ENCODE measurements around the gene DOC2B.

Gene DOC2B

DNA sequence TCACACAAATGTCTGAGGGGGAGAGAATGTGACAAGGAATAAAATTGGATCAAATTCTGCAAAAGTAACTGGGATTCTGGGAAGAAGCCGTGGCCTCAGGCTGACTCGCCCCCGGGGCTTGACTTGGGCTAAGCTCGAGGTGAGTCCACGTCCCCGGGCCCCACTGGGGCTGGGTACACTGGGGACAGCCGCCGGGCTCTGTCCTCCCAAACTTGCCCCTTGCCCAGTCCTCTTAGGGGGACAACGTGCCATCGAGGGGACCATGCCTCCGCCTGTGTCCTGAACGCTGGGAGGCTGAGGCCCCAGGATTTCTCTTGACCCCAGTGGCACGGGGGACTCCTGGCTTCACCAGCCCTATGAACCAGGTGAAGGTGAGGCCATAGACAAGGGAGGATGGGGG, 21.1 kb downstream of the DOC2B start:
- DNase-seq, result no peak

DNA sequence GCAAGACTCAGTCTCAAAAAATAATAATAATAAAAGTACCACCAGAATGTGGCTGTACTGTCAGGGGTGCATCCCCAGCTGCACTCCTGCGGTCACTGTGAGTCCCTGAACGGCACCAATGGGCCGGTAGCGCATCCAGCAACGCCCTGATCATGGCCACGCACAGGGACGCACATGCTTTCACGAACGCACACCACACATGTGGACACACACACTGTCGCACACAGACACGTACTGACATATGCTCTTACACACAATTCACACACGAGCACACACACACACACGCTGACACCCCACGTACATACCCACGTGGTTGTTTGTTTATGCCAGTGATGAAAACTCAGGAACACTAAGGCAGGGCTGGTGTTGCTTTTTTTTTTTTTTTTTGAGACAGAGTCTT, 21.8 kb downstream of the DOC2B start:
- no peak for DNase-seq

DNA sequence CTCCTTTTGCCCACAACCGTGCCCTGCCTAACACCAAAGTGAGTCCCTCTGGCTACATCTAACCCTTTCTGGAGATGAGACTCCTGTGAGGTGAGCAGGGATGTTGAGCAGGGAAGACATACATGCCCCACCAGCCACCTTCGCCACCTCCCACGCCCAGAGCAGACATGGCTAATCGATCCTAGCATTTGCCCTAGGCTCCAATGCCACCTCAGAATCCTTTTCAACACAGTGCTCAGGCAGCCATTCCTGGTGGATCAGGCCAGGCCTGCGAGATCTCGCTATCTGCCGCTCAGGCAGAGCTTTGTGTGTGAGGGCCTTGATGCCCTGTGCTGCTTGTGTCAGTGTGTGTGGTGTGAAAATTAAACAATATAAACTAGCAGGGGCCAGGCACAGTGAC, 23.1 kb downstream of the DOC2B start:
- DNase-seq, result no peak

DNA sequence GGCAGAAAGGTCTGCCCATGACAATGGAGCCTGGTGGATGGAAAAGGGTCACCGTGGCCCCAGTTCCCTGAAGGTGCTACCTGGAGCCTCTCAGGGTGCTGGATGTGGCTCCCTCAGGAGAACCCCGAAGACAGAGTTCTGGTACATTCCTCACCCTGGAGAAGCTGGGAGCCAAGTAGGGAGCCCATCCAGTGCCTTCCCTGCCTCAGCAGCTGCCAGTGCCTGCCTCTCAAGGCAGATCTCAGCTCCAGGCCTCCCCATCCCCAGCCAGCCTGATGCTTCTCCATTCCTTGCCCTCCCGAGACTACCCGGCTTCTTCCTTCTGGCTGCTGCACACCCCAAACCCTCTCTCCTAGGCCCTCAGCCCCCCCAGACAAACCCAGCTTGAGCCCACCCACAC, 23.5 kb downstream of the DOC2B start:
- DNase-seq, result no peak

DNA sequence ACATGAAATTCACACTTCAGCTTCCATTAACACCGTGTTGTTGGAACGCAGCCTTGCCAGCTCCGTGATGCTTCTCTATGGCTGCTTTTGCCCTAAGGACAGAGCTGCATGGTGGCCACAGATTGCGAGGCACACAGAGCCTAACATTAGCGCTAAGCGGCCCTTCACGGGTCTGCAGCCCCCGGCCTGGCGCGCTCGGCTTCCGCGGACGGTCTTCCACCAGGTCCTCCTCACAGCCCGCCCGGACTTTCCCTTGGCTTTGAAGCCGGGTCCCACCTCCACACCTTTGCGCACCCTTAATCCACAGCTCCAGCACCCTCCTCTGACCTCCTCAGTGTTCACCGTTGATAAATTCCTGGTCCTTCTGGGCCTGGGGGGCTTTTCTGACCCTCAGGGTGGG, 24.5 kb downstream of the DOC2B start:
- no peak for DNase-seq

DNA sequence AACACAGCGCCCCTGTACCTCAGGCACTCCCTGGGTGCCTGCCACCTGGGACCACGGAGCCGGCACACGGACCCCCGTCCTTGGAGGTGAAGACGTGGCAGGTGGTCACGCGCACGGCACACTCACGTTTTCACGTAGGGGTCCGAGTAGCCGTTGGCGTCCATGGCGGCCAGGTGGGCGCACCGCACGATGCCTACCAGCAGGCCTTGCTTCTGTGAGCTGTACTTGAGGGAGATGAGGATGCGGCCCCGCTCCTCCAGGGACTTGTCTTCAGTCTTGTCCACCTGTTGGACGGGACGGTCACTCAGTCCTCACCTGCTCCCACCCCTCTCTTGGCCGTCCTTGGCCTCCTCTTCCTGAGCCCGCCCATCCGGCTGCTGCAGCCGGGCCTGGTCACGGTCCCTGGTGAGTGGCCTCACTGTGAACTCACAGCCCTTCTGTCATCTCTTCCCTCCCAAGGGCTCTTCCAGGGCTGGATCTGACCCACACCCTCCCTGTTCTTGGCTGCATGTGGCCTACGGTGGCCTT, 25.3 kb downstream of the DOC2B start:
- DNase-seq, result no peak

DNA sequence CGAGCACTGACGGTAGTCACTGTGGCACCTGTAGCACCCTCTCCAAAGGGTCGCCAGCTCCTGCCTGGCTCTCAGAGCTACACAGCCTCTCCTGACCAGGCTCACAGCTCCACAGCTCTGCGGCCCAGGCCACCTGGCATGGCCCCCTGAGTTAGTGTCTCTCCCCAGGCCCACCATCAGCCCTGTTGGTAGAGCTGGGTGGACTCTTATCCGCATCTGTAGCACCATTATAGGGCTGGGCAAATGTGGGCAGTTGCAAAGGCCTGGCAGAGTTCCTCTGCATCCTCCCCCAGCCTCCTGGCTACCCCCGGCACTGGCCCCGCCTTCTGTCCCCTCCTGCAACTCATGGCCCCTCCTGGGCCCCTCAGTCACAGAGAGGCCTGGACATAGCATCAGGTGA, 25.9 kb downstream of the DOC2B start:
- no peak for DNase-seq

DNA sequence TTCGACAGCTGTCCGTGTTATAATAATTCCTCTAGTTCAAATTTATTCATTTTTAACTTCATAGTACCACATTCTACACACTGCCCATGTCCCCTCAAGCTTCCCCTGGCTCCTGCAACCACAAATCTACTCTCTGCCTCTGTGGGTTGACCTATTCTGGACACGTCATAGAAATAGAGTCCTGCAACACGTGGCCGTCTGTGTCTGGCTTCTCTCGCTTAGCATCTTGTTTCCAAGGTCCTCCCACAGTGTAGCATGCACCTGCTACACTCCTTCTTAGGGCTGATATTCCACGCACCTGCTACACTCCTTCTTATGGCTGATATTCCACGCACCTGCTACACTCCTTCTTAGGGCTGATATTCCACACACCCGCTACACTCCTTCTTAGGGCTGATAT, 27.6 kb downstream of the DOC2B start:
- no peak for DNase-seq

DNA sequence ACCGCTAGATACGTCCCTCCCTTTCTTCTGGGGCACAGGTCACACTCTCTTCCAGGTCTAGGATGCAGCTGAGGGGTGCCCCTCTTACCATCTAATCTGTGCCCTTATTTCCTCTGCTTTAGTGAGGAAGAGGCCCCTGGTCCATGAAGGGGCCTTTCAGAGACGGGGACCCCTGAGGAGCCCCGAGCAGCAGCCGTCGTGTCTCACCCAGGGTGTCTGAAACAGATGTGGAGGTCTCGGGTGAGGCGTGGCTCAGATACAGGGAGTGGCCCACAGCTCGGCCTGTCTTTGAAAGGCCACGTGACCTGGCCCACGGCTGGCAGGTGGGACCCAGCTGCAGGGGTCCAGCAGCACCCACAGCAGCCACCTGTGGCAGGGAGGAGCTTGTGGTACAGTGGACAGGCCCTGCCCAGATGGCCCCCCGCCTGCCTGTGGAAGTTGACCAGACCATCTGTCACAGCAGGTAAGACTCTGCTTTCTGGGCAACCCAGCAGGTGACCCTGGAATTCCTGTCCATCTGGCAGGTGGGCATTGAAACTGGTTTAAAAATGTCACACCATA, 28.5 kb downstream of the DOC2B start:
- no peak for DNase-seq

DNA sequence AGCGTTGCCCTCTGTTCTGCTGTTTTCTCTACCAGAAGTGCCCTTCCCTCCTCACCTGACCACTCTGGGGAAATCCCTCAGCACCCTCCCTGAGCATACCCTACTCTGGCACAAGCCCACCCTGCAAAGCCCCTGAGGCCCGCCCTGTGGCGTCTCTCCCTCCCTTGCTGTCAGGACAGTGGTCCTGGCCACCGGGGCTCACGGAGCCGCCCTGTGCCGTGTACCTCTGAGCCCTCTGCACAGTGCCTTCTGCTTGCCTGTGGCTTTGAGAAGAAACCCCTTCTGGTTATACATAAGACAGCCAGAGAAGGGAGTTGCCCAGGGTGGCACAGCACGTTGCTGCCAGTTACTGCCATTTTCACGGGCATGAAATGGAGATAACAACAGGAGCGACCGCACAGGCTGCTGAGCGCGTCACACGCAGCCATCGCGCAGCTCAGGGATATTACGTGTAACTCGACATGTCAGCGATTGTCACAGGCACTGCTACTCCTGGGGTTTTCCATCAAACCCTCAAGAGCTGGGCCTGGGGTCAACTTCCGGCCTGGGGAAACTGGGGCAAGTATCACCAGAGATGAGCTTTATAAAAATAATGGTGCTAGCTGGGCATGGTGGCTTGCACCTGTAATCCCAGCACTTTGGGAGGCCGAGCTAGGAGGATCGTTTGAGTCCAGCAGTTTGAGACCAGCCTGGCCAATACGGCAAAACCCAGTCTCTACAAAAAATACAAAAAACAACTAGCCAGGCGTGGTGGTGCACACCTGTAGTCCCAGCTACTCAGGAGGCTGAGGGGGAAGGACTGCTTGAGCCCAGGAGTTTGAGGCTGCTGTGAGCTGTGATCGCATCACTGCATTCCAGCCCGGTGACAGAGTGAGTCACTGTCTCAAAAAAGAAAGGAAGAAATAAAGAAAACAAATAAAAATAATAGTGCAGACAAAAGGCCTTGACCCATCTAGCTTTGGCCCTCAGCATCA, 29.3 kb downstream of the DOC2B start:
- DNase-seq, result no peak

DNA sequence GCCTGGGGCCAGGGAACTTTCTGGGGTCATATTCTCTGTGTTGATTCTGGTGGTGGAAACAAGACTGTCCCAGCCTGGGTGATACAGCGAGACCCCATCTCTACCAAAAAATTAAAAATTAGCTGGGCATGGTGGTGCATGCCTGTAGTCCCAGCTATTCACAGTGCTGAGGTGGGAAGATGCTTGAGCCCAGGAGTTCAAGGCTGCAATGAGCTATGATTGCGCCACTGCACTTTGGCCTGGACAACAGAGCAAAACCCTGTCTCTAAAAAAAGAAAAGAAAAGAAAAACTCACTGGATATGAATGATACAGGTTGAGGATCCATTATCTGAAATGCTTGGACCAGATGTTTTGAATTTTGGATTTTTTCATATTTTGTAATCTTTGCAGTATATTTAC, 30.4 kb downstream of the DOC2B start:
- no peak for DNase-seq

DNA sequence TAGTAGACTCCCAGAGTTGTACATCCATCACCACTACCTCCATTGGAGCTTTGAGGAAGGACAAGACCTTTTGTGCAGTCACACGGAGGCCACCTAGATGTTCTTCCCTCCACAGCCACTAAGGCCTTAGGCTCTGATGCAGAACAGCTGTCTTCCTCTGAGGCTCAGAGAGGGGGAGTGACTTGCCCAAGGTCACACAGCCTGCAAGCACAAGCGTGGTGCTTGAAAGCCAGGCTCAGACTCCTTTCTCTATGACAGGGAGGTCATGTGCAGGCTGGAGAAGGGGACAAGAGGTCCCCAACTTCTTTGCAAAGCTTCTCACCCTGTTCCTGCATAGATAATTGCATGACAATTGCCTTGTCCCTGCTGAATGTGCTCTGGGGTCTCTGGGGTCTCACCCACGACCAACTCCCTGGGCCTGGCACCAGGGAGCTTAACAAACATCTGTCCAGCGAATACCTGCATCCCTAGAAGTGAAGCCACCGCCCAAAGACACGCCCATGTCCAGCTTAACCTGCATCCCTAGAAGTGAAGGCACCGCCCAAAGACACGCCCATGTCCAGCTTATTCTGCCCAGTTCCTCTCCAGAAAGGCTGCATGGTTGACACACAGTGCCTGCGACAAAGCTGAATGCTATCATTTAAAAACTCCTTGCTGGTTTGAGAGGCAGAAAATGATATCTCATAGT, 31.4 kb downstream of the DOC2B start:
- DNase-seq, result no peak

DNA sequence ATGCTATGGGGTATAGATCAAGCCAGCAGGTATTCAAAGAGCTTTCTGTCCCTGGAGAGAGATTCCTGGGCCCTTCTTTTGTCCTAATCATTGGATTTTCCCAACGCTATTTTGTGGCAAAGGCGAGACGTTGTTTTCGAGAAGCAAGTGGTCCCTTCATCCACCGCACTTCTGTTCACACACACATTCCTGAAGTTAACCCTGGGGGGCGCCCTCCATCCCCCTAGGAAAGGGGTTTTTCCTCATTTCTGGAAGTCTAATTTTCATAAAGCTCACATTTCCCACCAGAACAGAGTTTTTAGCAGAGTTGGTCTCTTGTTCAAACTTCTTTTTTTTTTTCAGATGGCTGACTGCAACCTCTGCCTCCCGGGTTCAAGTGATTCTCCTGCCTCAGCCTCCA, 32.2 kb downstream of the DOC2B start:
- DNase-seq, result no peak

DNA sequence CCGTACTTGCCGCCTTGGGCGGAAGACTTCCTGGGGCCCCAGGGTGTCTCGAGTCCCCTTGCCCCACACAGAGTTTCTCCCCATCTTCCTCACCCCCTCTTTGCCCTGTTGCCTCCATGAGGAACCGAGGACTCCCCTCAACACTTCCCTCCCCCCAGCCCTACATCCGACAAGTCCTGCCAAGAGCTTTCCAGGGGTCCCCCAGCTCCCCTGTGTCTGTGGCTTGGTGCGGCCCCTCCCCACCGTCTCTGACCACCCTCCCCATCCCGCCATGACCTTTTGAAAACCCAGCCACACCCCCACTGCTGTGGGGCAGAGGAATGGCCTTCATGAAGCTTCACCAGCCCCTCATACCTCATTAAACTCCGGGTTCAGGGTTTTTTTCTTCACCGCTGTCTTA, 32.7 kb downstream of the DOC2B start:
- DNase-seq, result no peak

DNA sequence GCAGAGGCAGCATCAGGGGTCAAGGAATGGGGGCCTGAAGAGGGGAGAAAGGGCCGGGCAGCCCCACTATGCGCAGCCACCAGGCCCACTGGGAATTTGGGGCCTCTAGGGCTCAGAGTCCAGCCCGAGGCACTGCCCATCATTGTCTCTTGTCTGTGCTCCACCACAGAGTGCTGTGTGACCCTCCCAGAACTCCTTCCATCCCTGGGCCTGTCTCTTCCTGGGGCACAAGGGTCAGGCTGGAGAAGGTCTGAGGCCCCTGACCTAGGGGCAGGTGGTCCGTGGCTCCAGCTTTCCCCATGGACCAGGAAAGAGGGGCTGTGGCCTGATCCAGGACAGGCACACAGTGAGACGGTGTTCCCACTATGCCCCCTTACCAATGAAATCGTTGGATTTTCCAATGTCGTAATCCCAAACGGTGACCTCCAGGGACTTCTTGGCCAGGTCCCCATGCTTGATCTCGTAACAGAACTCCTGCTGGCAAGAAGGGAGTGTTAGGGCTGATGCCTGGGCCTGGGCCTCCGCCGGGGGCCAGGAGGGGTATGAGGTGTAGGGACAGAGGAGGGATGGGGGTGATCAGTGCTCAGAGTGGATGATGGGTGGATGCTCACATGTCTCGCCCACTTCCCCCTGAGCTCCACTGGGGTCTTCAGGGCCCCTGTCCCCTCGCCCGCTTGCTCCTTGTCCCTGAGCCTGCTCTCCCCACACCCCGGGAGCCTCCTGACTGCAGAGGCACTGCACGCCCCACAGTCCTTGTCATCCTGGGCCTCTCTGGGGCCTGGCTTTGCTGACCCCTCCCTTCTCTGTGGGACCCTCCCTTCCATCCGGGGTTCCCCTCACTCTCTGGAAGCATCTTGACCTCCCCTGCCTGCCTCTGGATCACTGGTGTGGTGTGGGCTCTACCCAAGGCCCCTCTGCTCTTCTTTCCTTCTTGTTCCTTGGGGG, 33.4 kb downstream of the DOC2B start:
- no peak for DNase-seq

DNA sequence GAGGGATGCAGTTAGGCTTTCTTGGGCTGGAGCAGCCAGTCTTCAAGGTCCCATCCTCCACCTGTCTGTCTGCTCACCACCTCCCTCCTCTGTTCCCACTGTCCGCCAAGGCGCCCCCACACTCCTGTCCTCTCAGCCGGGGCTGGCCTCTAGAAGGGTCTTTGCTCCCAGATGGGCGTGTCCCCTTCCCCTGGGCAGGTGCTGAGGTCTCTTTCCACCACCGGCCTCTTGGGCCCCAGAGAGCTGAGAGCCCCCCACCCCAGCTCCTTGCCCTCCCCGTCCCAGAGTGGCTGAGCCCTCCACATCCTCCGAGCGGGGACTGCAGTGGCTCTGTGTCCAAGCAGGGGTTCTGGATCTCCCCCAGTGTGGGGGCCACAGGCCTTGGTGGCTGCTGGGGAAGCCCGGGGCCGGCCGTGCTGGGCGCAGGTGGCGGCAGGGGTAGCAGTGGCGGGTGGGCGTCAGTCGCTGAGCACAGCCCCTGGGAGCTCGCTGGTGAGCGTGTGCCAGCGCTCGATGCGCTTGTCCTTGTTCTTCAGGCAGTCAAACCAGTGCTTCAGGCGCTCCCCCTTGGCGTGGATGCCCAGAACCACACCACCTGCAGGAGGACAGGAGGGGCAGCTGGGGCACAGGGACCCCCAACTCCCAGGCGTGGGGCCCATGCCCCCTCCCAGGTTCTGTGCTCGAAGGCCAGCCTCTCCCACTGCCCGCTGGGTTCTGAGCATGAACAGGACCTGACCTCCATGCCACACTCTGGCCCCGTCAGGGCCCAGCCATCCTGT, 34.3 kb downstream of the DOC2B start:
- DNase-seq, result no peak

DNA sequence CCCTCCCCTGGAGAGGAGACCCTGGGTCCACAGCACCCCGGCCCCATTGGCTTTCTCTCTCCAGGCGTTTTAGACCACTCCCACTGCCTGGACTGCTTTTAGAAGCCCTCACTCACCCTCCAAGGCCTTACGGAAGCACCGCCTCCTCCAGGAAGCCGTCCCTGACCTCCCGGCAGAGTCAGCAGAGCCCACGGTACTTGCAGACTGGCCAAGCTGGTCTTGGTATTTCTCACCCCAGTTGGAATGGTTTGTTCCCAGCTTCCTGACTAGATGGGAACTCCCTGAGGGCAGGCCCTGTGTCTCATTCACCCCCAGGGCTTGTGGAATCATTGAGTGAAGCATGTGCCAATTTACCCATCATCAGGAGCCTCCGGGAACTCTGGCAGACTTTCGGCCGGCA, 34.9 kb downstream of the DOC2B start:
- no peak for DNase-seq

DNA sequence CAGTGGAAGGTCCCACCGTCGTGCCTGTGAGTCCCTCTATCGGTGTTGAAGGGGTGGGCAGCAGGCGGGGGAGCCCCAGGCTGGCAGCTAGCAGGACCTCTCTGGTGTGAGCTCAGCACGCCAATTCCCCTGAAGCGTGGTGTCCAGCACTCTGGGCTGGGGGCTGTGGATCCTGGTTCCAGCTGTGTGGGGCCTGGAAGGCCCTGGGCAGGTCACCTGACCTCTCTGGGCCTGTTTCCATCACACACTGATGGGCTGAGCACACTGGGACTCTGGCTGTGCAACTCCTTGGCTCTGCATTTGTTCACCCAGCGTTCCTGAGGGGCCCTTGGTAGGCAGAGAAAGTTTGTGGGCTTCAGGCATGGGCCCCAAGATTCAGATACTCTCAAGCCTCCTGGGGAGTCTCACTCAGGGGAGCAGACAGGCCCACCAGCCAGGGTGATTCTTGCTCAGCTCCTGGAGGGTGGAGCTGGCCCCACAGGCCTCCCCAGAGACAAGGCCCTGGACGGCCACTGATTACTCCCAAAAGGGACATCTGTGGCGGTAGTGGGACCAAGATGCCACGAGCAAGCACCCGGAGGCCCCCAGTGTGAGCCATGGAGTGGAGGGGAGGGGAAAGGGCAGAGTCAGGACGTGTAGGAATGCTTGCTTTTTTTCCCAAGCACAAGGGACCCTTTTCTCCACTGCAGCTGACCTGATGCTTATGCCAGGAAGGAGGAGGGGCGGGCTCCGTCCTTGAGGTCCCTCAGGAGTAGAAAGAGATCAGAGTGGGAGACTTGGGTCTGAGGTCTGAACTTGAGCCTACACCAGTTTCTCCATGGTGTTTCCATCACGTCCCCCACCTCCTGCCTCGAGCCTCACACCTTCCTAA, 35.5 kb downstream of the DOC2B start:
- no peak for DNase-seq

DNA sequence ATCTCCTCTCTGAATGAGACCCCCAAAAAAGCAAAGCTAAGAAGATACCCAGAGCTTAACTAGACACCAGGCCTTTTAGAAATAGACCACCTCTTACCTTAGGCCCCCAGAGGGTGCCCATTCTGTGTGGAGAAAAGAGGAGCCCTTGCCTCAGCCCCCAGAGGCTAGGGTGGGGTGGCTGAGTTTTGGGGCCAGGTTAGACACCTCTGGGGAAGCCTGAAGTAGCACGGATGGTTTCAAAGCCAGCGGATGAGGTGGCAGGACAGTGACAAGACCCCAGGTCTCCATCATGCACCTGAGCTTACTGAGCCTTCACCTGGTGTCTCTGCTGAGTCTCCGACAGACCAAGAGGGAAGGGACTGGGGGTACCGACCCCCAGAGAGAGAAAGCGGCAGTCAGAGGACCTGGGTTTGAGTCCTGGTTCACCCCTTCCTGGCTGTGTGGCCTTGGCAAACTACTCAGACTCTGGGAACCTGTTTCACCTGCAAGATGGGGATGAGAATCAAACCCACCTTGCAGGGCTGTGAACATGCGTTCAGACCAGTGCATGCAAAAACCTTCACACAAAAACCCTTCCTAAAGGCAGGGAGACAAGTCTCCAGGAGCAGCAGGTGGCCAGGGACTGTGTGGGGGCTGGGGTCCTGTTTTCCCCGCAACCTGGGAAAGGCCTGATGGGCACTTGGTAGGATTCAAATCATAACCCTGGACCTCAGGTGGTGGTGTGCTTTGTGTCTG, 36.3 kb downstream of the DOC2B start:
- DNase-seq, result no peak

DNA sequence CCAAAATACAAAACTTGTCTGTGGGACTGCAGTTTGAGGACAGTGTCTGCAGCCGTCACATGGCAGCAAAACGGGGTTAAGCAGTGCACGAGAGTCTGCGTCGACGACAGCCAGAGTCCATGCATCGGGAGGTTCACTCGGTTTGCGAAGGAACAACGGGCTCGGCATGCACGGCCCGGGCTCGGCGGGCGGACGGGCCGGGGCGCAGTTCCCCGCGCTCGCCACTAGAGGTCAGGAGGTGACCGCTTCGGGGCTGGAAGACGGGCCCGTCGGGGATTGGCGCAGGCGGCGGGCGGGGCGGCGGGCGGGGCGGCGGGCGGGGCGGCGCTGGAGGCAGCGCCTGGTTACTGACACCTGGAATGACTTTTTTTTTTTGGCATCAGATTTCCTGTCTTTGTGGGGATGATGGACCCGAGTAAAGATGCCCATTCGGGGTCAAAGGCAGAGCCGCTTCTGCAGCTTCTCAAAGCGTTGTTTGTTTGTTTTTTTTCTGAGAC, 37.6 kb downstream of the DOC2B start:
- peak; percentile 20 to 63 for DNase-seq
